ENCODE data around the gene PDE4D. TPM values are rescaled to one million over a fixed set of nuclear protein-coding genes. Genes with fewer than 3 reads are reported as not detected.
"Not testable (repeated sequence)": the region's sequence is repeated elsewhere in the genome, so short reads cannot be mapped to it uniquely, and the experiment has no call there.

PDE4D gene
- total RNA-seq, 6 experiments from 2014 or later, result 1.6 to 10.3 (median 5.6) TPM

DNA sequence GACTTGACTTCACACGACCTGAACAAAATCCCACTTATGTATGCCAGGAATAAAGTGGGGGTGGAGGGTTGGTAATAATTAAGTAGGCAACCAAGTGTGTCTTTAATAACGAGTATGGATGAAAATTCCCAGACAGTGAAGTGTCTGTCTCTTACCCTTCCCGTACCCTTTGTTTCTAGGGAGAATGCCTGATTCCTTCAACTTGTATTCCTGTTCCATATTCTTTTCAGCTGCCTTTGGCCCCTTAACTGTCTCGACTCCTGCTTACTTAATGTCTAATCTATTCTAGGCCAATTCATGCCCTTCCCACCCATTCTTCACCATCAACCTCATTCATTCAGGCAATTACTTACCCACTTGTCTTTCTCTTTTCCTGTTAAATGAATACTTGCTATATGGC, 930.2 kb downstream of the PDE4D start:
- Histone ChIP-seq H3K4me1 (no peaks in the 10 kb centered on the region), H3K9me3 (no peaks in the 10 kb centered on the region), H3K27ac (no peak overlapping the region), H3K4me3 (no peak overlapping the region), H3K36me3 (no peaks in the 10 kb centered on the region), H3K27me3 (no peaks in the 10 kb centered on the region)
- intact Hi-C loops (cut with DNase I), result no loop called here
- TF ChIP-seq POLR2A (IDR thresholded peaks at IDR 0.05), result no peak
- TF ChIP-seq, protein P1, sequence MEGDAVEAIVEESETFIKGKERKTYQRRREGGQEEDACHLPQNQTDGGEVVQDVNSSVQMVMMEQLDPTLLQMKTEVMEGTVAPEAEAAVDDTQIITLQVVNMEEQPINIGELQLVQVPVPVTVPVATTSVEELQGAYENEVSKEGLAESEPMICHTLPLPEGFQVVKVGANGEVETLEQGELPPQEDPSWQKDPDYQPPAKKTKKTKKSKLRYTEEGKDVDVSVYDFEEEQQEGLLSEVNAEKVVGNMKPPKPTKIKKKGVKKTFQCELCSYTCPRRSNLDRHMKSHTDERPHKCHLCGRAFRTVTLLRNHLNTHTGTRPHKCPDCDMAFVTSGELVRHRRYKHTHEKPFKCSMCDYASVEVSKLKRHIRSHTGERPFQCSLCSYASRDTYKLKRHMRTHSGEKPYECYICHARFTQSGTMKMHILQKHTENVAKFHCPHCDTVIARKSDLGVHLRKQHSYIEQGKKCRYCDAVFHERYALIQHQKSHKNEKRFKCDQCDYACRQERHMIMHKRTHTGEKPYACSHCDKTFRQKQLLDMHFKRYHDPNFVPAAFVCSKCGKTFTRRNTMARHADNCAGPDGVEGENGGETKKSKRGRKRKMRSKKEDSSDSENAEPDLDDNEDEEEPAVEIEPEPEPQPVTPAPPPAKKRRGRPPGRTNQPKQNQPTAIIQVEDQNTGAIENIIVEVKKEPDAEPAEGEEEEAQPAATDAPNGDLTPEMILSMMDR (IDR thresholded peaks at IDR 0.05), result no peak
- DNase-seq, result no peak
- 49% methylated on average over 4 of the region's 4 CpGs for WGBS (ENCODE audit: insufficient coverage, low coverage, low lambda C conversion rate, missing lambda C conversion rate)
- no peak for ATAC-seq

DNA sequence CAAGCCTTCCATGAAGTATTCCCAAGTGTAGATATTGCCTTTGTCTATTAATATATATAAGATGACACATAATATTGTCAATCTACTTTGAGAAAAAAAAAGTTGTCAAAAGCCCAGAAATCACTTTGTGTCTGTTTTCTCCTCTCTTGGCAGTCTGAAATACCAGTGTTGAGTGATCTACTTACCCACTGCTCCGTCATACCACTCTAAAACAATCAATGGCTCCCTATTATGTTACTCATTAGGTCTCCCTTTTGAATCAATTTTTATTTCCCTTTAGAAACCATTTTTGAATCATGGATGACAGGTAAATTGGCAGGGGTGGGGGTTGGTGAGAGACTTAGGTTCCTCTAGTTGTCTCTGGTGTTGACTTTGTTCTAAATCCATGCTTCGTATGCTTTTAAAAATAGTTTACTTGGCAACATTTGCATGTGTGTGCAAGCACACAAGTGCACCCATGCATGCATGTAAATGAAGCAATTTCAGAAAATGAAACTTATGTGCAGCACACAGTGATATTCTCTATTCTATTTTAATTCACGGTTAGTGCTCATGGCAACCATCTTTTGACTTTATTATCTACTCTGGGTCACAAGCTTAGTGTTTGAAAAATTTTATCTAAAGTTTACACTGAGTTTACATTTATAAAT, 931.8 kb downstream of the PDE4D start:
- no peak overlapping the region for H3K27ac ChIP-seq
- DNase-seq, result no peak
- TF ChIP-seq, protein P1 (IDR thresholded peaks at IDR 0.05), result no peak
- no peak for TF ChIP-seq POLR2A (IDR thresholded peaks at IDR 0.05)
- ATAC-seq, result no peak
- no peaks in the 10 kb centered on the region for H3K36me3 ChIP-seq
- intact Hi-C loops (cut with DNase I), result no loop called here
- H3K9me3 ChIP-seq, result no peaks in the 10 kb centered on the region
- no peaks in the 10 kb centered on the region for H3K4me1 ChIP-seq
- no peak overlapping the region for H3K4me3 ChIP-seq
- 57% methylated on average over 3 of the region's 3 CpGs for WGBS (ENCODE audit: insufficient coverage, low coverage, low lambda C conversion rate, missing lambda C conversion rate)
- no peaks in the 10 kb centered on the region for H3K27me3 ChIP-seq

DNA sequence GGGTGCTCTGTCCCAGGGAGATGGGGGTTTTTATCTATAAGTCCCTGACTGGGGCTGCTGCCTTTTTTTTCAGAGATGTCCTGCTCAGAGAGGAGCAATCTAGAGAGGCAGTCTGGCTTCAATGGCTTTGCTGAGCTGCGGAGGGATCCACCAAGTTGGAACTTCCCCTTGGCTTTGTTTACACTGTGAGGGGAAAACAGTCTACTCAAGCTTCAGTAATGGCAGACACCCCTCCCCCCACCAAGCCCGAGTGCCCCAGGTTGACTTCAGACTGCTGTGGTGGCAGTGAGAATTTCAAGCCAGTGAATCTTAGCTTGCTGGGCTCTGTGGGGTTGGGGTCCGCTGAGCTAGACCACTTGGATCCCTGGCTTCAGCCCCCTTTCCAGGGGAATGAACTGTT, 934.8 kb downstream of the PDE4D start:
- Histone ChIP-seq H3K4me3 (no peak overlapping the region), H3K9me3 (no peaks in the 10 kb centered on the region), H3K4me1 (no peaks in the 10 kb centered on the region), H3K27me3 (no peaks in the 10 kb centered on the region), H3K27ac (no peak overlapping the region), H3K36me3 (no peaks in the 10 kb centered on the region)
- intact Hi-C loops (cut with DNase I), result no loop called here
- no peak for ATAC-seq
- WGBS (ENCODE audit: insufficient coverage, low coverage, low lambda C conversion rate, missing lambda C conversion rate), result no CpG with 5 or more reads among the region's 3 CpGs
- TF ChIP-seq POLR2A (IDR thresholded peaks at IDR 0.05), result no peak
- TF ChIP-seq, protein P1 (IDR thresholded peaks at IDR 0.05), result no peak
- no peak for DNase-seq

DNA sequence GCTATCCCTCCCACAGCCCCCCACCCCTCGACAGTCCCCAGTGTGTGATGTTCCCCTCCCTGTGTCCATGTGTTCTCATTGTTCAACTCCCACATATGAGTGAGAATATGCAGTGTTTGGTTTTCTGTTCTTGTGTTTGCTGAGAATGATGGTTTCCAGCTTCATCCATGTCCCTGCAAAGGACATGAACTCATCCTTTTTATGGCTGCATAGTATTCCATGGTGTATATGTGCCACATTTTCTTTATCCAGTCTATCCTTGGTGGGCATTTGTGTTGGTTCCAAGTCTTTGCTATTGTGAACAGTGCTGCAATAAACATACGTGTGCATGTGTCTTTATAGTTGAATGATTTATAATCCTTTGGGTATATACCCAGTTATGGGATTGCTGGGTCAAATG, 940.3 kb downstream of the PDE4D start:
- DNase-seq; H3K4me1 ChIP-seq; H3K36me3 ChIP-seq; H3K27ac ChIP-seq; ATAC-seq; H3K4me3 ChIP-seq; intact Hi-C loops (cut with DNase I); H3K27me3 ChIP-seq; H3K9me3 ChIP-seq: not testable (repeated sequence)
- WGBS (ENCODE audit: insufficient coverage, low coverage, low lambda C conversion rate, missing lambda C conversion rate), result 71% methylated on average over 2 of the region's 2 CpGs

DNA sequence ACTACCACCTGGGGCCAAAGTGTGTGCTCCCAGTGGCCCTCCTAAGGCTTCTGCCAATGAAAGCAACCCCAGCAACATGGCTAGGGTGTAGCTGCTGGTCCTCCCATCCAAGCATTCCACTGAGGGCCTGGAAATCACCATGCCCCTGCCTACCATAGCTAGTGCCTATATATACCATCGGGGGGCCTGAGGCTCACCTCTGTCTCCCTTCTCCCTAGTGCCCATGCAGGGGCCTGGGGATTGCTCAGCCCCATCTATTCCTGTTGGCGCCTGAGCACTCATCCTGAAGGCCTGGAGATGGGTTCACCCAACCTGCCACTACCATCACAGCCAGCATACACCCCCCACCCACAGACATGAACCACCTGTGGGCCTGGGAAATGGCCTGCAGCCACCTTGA, 943.3 kb downstream of the PDE4D start:
- Histone ChIP-seq H3K4me1 (no peaks in the 10 kb centered on the region), H3K4me3 (no peak overlapping the region), H3K27ac (no peak overlapping the region), H3K36me3 (no peaks in the 10 kb centered on the region), H3K9me3 (no peaks in the 10 kb centered on the region), H3K27me3 (no peaks in the 10 kb centered on the region)
- WGBS (ENCODE audit: insufficient coverage, low coverage, low lambda C conversion rate, missing lambda C conversion rate), result no CpG with 5 or more reads among the region's 2 CpGs
- ATAC-seq, result peak in 1 of 4 donors; percentile 17
- DNase-seq, result no peak
- intact Hi-C loops (cut with DNase I), result no loop called here
- TF ChIP-seq, protein P1 (IDR thresholded peaks at IDR 0.05), result no peak
- no peak for TF ChIP-seq POLR2A (IDR thresholded peaks at IDR 0.05)

Data from right lobe of liver (tissue), 6 donors.